HepG2 (cell line): Measurements from ENCODE around the gene CACNA1G. TPM values are rescaled to one million over a fixed set of nuclear protein-coding genes. Genes with fewer than 3 reads are reported as not detected.

Experiments
- ATAC-seq: fragments of 200-7000 bp; cut with Tn5 transposase; 3 replicates; pipeline ENCODE4 v1.9.1; 2020; ENCODE audit warnings: mild to moderate bottlenecking, moderate library complexity
- BruUV-seq: library from RNA; stranded (reverse); fragments of 400-500 nt; replicated peaks from 2 replicates; lab custom pipeline; 2021; lab: Mats Ljungman, UMichigan
- CTCF ChIA-PET: fragments of 300-600 bp; formaldehyde crosslinking; extraction: SDS; loops from one replicate; lab custom pipeline; 2021; ENCODE audit warnings: low total read pairs, inconsistent platforms, low intra/inter-chr PET ratio; lab: Yijun Ruan, JAX
- POLR2A ChIA-PET: fragments of 350-600 bp; sonication (Branson Sonifier 250); formaldehyde crosslinking; loops from one replicate; lab custom pipeline; 2020; ENCODE audit warnings: antibody characterized with exemption, inconsistent platforms; lab: Yijun Ruan, JAX
- DNase-seq: peaks from one replicate; pipeline ENCODE4 v3.0.0-alpha.2; 2015; ENCODE audit warnings: low spot score
- FAIRE-seq: peaks from 3 replicates; lab custom pipeline; 2011; peaks lifted over from hg19 to GRCh38; lab: Jason Lieb, UNC
- H2AFZ ChIP-seq: one replicate; pipeline ENCODE4 v1.6.1; 2011; ENCODE audit warnings: low read length, inconsistent platforms
- H3K27ac ChIP-seq: fragments of 300-600 bp; 3 replicates; pipeline ENCODE4 v1.8.0; 2011; ENCODE audit warnings: mixed run types, mild to moderate bottlenecking, mixed read lengths, low read length, inconsistent platforms; ENCODE audit not compliant: insufficient read depth; ENCODE audit errors: extremely low read length
- H3K27me3 ChIP-seq, 2 experiments: fragments of 200-600 bp in 1 of 2; 2 replicates in 1 of 2; 3 replicates in 1 of 2; pipeline versions ENCODE4 v1.6.0 to v1.8.0; 2011; ENCODE audit warnings: low read length in 2 of 2, mild to moderate bottlenecking in 2 of 2, moderate library complexity in 2 of 2, inconsistent platforms in 1 of 2; ENCODE audit not compliant: insufficient read depth in 2 of 2, control insufficient read depth in 1 of 2
- H3K36me3 ChIP-seq, 2 experiments: fragments of 200-600 bp in 1 of 2; replicated peaks in 1 of 2; 2 replicates in 1 of 2; 3 replicates in 1 of 2; pipeline versions ENCODE4 v1.5.1 to v1.8.0; 2011; ENCODE audit warnings: low read length in 2 of 2, inconsistent platforms in 1 of 2; ENCODE audit not compliant: insufficient read depth in 2 of 2, control insufficient read depth in 1 of 2
- H3K4me1 ChIP-seq: 2 replicates; pipeline ENCODE4 v1.5.1; 2012; ENCODE audit warnings: low read length, inconsistent platforms; ENCODE audit not compliant: insufficient read depth
- H3K4me2 ChIP-seq: 2 replicates; pipeline ENCODE4 v1.6.0; 2011; ENCODE audit warnings: low read depth, low read length, inconsistent platforms
- H3K4me3 ChIP-seq, 3 experiments: fragments of 200-600 bp in 1 of 3; sonication (generic), shearing (Covaris generic) in 1 of 3; replicated peaks in 1 of 3; 2 replicates each; pipeline ENCODE4 v1.5.1; 2011 to 2016; ENCODE audit warnings: low read length in 3 of 3, inconsistent platforms in 2 of 3, low read depth in 2 of 3, mild to moderate bottlenecking in 2 of 3, control low read depth in 1 of 3, mixed read lengths in 1 of 3; ENCODE audit not compliant: insufficient read depth in 1 of 3
- H3K79me2 ChIP-seq: one replicate; pipeline ENCODE4 v1.6.1; 2011; ENCODE audit warnings: low read length, inconsistent platforms; ENCODE audit not compliant: insufficient read depth
- H3K9ac ChIP-seq: 2 replicates; pipeline ENCODE4 v1.6.0; 2011; ENCODE audit warnings: mild to moderate bottlenecking, low read depth, low read length, inconsistent platforms; ENCODE audit not compliant: insufficient read depth
- H3K9me3 ChIP-seq: 2 replicates; pipeline ENCODE4 v1.5.1; 2012; ENCODE audit warnings: mild to moderate bottlenecking, low read length
- H4K20me1 ChIP-seq: 2 replicates; pipeline ENCODE4 v1.6.0; 2011; ENCODE audit warnings: inconsistent platforms, mild to moderate bottlenecking, low read length, moderate library complexity; ENCODE audit not compliant: insufficient read depth
- CC2D1A ChIP-seq: sonication (generic); formaldehyde crosslinking; IDR thresholded peaks from 2 replicates; pipeline ENCODE4 v1.8.1; 2023; ENCODE audit warnings: mild to moderate bottlenecking, missing genetic modification reagents
- HMGXB4 ChIP-seq, 2 experiments: sonication (generic) in 1 of 2; formaldehyde crosslinking in 1 of 2; IDR thresholded peaks; 2 replicates each; pipeline versions ENCODE4 v1.4.0 to v1.6.1; 2018 to 2020; ENCODE audit warnings: missing genetic modification reagents in 2 of 2, borderline replicate concordance in 1 of 2, low read depth in 1 of 2, mild to moderate bottlenecking in 1 of 2, missing biosample characterization in 1 of 2
- SRSF9 ChIP-seq: fragments of 200-400 bp; formaldehyde crosslinking; IDR thresholded peaks from 2 replicates; pipeline ENCODE4 v1.6.1; 2018; ENCODE audit warnings: borderline replicate concordance, mild to moderate bottlenecking, low read depth, low read length; ENCODE audit not compliant: insufficient read depth, poor library complexity, severe bottlenecking
- TAF1 ChIP-seq: sonication (generic); formaldehyde crosslinking; IDR thresholded peaks from 2 replicates; pipeline ENCODE4 v1.4.0; 2020; ENCODE audit warnings: missing genetic modification reagents
- ZBTB25 ChIP-seq: IDR thresholded peaks from 2 replicates; pipeline ENCODE4 v1.6.1; 2018; ENCODE audit warnings: missing genetic modification reagents
- ZKSCAN1 ChIP-seq: fragments of 150-350 bp; IDR thresholded peaks from 2 replicates; pipeline ENCODE4 v1.6.1; 2014; ENCODE audit warnings: low read length
- ZNF274 ChIP-seq: sonication (generic); formaldehyde crosslinking; IDR thresholded peaks from 2 replicates; pipeline ENCODE4 v1.5.1; 2020; ENCODE audit warnings: mild to moderate bottlenecking, missing genetic modification reagents
- ZNF329 ChIP-seq: sonication (generic); formaldehyde crosslinking; IDR thresholded peaks from 2 replicates; pipeline ENCODE4 v1.9.0; 2021; ENCODE audit warnings: low read depth, mild to moderate bottlenecking, missing genetic modification reagents
- ZNF501 ChIP-seq: sonication (generic); formaldehyde crosslinking; IDR thresholded peaks from 2 replicates; pipeline ENCODE4 v1.5.1; 2020; ENCODE audit warnings: mild to moderate bottlenecking, moderate library complexity, missing genetic modification reagents
- ZSCAN20 ChIP-seq: sonication (generic); formaldehyde crosslinking; IDR thresholded peaks from 2 replicates; pipeline ENCODE4 v1.4.0; 2020; ENCODE audit warnings: missing genetic modification reagents, mild to moderate bottlenecking, borderline replicate concordance
- ZSCAN5A ChIP-seq: sonication (generic); formaldehyde crosslinking; IDR thresholded peaks from 2 replicates; pipeline ENCODE4 v1.8.0; 2022; ENCODE audit warnings: mild to moderate bottlenecking, missing genetic modification reagents, borderline replicate concordance
- WGBS: methylation state at CpG from one replicate; pipeline ENCODE4 v1.1.6; 2017; ENCODE audit warnings: low lambda C conversion rate; 5-methylcytosine and 5-hydroxymethylcytosine counted together
- in situ Hi-C: cut with HindIII; loops from 2 replicates; pipeline ENCODE4 v1.10.0; 2017; ENCODE audit warnings: low pct_unique_long_range_greater_than_20kb; ENCODE audit not compliant: extremely low pct_ligation_motif_present
- intact Hi-C: fragments of 100-400 bp; cut with micrococcal nuclease; formaldehyde crosslinking; loops from one replicate; pipeline ENCODE4 v1.10.0; 2022; ENCODE audit not compliant: unreplicated experiment
- polyA plus RNA-seq, 8 experiments: library from polyadenylated mRNA; depleted of rRNA in 3 of 8; stranded (reverse) in 7 of 8; unstranded in 1 of 8; fragments of >200 nt; fragmentation: Illumina TruSeq in 4 of 8; extraction: Trizol in 4 of 8; gene quantifications; 2 replicates each; pipeline versions ENCODE4 v1.2.1 to v1.2.3, GENCODE V29; 2011 to 2016; ENCODE audit warnings: low read depth in 4 of 8, missing spikeins in 1 of 8, mixed read lengths in 1 of 8; ENCODE audit not compliant: insufficient read depth in 1 of 8
- total RNA-seq, 5 experiments: library from RNA; depleted of rRNA; stranded (reverse); fragments of >200 nt; fragmentation: Illumina TruSeq; extraction: Trizol; gene quantifications; 2 replicates each; pipeline ENCODE4 v1.2.3, GENCODE V29; 2016; ENCODE audit warnings: low read depth in 1 of 5
- TF ChIP-seq, protein P1 (sequence below): IDR thresholded peaks from 2 replicates; pipeline ENCODE4 v1.6.1; 2012; ENCODE audit warnings: inconsistent platforms
- TF ChIP-seq, protein P2 (sequence below): IDR thresholded peaks from 2 replicates; pipeline ENCODE4 v1.6.1; 2016; ENCODE audit warnings: missing compliant biosample characterization, missing genetic modification reagents, borderline replicate concordance
- TF ChIP-seq, protein P3 (sequence below): sonication (generic); formaldehyde crosslinking; IDR thresholded peaks from 2 replicates; pipeline ENCODE4 v1.4.0; 2020; ENCODE audit warnings: missing genetic modification reagents

Gene CACNA1G
- total and polyA plus RNA-seq, 2 of the 13 experiments (the other 11 are each of a cell fraction or from before 2014, with no cell fraction given) = 0.02 TPM; not detected in 1

DNA sequence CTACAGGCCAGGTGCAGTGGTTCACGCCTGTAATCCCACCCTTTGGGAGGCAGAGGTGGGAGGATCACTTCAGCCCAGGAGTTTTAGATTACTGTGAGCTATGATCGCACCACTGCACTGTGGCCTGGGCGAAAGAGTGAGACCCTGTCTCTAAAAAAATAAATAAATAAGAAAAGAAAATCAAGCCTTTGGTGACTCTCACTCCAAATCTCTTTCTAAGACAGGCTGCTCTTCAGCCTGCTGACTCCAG is 75.1 kb downstream of the CACNA1G start:
- Histone ChIP-seq H2AFZ (no peak overlapping the region), H3K36me3 (no peaks in the 10 kb centered on the region), H3K4me2 (peak overlapping the region; percentile 87), H3K9ac (peak overlapping the region; percentile 70), H3K4me3 (peak overlapping the region; percentile 71 to 82 (median 76)), H3K79me2 (peaks cover 9% of the 10 kb centered on the region), H3K4me1 (peaks cover 95% of the 10 kb centered on the region), H3K9me3 (no peaks in the 10 kb centered on the region), H4K20me1 (no peaks in the 10 kb centered on the region), H3K27ac (peak overlapping the region; percentile 73), H3K27me3 (peaks cover 0 to 19% of the 10 kb centered on the region in 2 experiments; a peak in 2 of 5 replicates)
- ATAC-seq (peak; percentile 0; the same call in 2 of the 3 replicates), DNase-seq (no peak), FAIRE-seq (no peak)
- in situ Hi-C loops (no loop called here), intact Hi-C loops (loop anchor here (2.0 kb wide), 1 partner anchor 51 kb away; no protein-coding TSS in a partner anchor)
- CTCF ChIA-PET = no interaction called here
- POLR2A ChIA-PET = interaction anchor here (0.8 to 19.8 kb wide), 11 partner anchors 8 to 128 kb away, joined by 3 to 839 read pairs (median 5); partner anchors contain the start of gene ANKRD40
- TSS peak; percentile 92 for BruUV-seq
- 3% methylated on average over 3 of the region's 3 CpGs for WGBS
- TF ChIP-seq ZNF329 (CRISPR knock-in tag) (no peak), ZNF274 (CRISPR knock-in tag) (no peak), HMGXB4 (CRISPR knock-in tag; IDR thresholded peaks at IDR 0.05; ENCODE audit: borderline replicate concordance in 1 of 2, low read depth in 1 of 2) (no peak; a peak in 1 of 4 replicates), SRSF9 (no peak), ZNF501 (CRISPR knock-in tag) (no peak), TAF1 (CRISPR knock-in tag) (peak; percentile 4; the same call in 1 of the 2 replicates), ZBTB25 (CRISPR knock-in tag) (peak; percentile 2; the same call in 1 of the 2 replicates), ZSCAN20 (CRISPR knock-in tag) (0 out of 2 replicates have a peak, but pooled peaks have one; percentile 4), ZKSCAN1 (no peak), CC2D1A (CRISPR knock-in tag) (no peak), ZSCAN5A (CRISPR knock-in tag) (no peak)
- TF ChIP-seq, protein P1, sequence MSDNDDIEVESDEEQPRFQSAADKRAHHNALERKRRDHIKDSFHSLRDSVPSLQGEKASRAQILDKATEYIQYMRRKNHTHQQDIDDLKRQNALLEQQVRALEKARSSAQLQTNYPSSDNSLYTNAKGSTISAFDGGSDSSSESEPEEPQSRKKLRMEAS = no peak
- TF ChIP-seq, protein P2, sequence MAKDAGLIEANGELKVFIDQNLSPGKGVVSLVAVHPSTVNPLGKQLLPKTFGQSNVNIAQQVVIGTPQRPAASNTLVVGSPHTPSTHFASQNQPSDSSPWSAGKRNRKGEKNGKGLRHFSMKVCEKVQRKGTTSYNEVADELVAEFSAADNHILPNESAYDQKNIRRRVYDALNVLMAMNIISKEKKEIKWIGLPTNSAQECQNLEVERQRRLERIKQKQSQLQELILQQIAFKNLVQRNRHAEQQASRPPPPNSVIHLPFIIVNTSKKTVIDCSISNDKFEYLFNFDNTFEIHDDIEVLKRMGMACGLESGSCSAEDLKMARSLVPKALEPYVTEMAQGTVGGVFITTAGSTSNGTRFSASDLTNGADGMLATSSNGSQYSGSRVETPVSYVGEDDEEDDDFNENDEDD (CRISPR knock-in tag) = no peak
- TF ChIP-seq, protein P3, sequence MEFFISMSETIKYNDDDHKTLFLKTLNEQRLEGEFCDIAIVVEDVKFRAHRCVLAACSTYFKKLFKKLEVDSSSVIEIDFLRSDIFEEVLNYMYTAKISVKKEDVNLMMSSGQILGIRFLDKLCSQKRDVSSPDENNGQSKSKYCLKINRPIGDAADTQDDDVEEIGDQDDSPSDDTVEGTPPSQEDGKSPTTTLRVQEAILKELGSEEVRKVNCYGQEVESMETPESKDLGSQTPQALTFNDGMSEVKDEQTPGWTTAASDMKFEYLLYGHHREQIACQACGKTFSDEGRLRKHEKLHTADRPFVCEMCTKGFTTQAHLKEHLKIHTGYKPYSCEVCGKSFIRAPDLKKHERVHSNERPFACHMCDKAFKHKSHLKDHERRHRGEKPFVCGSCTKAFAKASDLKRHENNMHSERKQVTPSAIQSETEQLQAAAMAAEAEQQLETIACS (CRISPR knock-in tag) = no peak
